GM18511 (cell line): Measurements from ENCODE around the gene MLEC.
"Not testable (repeated sequence)": the region's sequence is repeated elsewhere in the genome, so short reads cannot be mapped to it uniquely, and the experiment has no call there.

Source experiments
- ATAC-seq: cut with Tn5 transposase; IDR thresholded peaks from one replicate; pipeline ENCODE4 v1.9.1; 2021; ENCODE audit warnings: mild to moderate bottlenecking, moderate library complexity; ENCODE audit not compliant: unreplicated experiment

Gene MLEC

DNA sequence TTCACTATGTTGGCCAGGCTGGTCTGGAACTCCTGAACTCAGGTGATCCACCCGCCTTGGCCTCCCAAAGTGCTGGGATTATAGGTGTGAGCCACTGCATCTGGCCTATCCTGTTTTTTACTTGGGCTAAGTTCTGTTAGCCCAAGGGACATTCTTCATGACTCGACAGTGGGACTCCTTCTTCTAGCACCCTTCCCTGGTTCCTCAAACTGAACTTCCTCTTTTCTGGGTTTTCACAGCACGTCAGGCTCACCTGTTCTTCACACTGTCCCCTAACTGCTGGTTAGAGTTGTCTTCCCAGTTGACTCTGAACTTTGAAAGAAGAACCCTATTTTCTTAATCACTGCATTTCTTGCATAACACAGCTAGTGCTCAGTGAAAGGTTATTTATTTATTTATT is 24.1 kb upstream of the MLEC start:
- ATAC-seq, result no peak

- ATAC-seq, result no peak
Measured at GRCh38 chr12:120663741-120664140, 23.2 kb upstream of the MLEC start.

DNA sequence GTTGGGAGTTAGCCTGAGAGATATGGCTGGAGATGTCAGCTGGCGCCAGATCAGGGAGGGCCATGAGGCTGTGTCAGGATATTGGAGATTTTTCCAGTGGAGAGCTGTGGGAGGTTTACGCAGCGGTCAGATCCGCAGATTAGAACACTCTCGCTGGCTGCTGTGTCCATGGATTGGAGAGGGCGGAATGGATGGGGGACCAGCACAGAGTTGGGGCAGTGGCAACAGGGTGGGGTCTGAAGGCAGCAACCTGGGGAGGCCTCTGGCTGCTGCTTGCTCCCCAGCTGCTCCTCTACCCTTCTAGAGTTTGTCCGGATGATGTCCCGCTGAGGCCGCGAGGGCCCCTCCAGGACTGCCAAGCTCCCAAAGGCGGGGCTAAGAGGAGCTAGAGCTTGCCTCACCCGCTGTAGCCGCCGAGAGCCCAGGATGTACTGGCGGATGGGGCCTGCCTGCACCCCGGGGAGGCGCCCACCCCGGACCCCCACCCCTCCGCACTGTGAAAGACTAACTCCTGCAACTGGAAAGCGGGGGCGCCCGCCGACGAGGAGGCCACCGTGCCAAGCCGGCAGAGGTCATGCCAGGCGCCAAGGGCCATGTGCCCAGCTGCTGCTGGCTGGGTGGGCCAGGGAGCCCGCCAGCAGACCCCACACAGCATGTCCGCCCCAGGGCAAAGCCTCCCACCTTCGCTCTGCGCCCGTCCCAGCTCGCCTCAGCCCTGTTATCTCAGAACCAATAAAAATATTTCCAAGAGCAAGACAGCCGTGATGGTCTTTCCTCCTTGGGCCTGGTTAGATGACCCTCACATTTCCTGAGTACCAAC is 20.2 kb upstream of the MLEC start:
- ATAC-seq, result no peak

- no peak for ATAC-seq
Measured at GRCh38 chr12:120668091-120668867, 18.7 kb upstream of the MLEC start.

DNA sequence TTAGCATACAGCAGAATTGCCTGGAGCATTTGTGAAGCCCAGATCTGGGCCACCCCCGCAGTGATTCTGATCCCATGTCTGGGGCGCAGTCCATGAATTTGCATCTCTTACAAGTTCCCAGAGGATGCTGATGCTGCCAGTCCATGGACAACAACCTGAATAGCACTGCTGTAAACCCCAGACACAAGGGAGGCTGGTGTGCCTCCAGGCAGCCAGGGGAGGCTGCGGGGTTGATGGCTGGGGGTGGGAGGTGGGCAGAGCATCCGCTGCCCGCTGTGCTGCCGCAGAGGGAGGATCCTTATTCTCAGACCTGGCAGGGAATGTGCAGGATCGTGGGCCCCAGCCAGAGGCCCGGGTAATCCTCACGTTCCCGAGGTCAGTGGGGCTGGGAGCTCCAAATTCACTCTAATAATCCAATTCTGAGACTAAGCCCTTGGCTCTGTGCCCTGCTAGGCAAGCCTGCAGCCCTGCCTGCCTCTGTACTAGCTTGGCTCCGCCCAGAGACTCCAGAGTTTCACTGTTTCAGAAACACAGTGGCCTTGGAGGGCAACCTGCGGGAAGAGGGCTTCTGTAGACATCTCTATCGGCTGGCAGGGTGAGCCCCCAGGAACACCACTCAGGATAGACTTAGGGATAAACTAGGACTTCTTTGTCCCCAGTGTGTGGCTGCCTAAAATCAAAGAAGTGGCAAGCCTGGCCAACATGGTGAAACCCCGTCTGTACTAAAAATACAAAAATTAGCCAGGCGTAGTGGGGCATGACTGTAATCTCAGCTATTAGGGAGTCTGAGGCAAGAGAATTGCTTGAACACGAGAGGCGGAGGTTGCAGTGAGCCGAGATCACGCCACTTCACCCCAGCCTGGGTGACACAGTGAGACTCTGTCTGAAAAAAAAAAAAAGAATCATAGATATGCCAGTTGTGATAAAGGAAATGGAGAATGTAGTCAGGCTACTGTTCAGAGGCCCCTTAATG is 17.8 kb upstream of the MLEC start:
- peak; percentile 75 for ATAC-seq

- not testable (repeated sequence) for ATAC-seq
Measured at GRCh38 chr12:120670237-120670636, 16.7 kb upstream of the MLEC start.

GRCh38 chr12:120670667-120671066 is 16.3 kb upstream of the MLEC start:
- ATAC-seq, result no peak

DNA sequence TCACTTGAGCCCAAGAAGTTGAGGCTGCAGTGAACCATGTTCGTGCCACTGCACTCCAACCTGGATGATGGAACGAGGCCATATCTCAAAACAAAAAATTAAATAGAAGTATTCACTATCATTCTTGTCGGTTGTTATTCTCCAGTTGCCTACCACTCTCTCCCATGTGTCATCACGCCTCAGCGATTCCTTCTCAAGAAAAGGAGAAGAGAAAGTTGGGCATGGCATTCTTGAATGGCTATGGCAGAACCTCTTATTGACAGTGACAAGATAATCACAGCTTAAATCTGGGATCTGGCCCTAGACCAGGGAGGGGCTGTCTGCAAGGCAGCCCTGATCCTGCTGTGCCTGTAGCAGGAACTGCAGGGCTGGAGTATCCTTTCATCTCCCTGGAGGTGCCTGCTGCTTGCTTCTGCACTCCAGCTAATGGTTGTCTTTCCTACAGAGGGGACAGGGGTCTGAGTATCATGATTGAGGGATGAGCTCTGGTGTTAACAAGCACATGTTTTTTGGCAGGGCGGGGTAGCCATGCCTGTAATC is 12.8 kb upstream of the MLEC start:
- ATAC-seq, result no peak

GRCh38 chr12:120677765-120678473 is 9.0 kb upstream of the MLEC start:
- peak; percentile 59 for ATAC-seq

DNA sequence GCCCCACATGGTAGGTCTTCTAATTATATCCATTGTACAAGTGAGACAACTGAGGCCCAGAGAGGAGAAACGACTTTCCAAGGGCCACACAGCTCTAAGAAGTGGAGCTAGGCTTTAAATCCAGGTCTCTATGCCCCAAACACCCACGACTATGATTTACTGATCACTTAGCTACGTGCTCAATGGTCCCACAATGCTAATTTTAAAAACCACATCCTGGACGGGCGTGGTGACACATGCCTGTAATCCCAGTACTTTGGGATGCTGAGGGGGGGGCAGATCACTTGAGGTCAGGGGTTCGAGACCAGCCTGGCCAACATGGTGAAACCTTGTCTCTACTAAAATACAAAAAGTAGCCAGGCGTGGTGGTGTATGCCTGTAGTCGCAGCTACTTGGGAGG is 8.4 kb upstream of the MLEC start:
- peak; percentile 24 for ATAC-seq

DNA sequence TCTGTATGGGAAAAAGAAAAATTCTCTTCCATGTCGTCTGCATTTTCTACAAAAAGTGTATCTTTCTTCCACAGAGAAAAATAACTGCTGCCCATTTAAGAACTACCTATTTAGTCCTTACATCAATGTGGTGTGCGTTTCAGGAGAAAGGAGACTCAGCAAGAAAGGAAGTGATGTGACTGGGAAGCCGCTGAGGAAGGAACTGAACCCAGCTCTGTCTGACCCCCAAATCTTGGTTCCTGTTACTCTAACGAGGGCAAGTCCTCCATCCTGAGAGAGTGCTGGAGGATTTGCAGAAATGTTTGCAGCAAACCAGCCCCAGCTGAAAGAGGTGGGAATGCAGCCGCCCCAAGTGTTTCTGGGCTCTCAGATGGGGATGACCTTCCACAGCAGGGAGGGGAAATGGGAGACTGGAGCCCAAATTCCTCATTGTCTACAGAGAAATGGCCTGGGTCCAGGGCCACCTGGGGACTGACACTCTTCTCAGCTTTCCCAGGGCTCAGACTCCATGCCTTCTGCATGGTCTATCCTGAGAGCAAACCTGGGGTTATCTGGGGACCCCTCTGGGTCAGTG is 6.7 kb upstream of the MLEC start:
- no peak for ATAC-seq

- peak; percentile 16 for ATAC-seq
Measured at GRCh38 chr12:120684523-120684932, 2.4 kb upstream of the MLEC start.

DNA sequence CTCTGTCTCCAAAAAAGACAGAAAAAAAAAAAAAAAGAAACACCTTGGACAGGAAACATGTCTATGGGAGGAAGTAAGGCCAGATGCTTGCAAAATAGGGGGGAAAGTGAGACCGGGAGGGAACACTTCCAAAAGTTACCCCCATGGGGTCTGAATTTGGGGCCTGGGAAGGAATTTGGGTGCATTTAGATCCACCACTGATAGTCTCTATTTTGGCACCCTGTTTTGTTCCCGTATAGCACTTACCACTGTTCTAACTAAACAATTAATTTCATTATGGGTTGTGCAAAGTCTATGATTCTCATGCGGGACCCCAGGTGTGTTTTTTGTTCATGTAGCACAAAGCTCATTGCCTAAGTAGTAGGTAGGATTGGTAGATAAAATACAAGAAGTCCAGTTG is 1.4 kb upstream of the MLEC start:
- no peak for ATAC-seq

- ATAC-seq, result peak; percentile 74
Measured at GRCh38 chr12:120686151-120686689, 729 bp upstream of the MLEC start.

- ATAC-seq, result no peak
Measured at GRCh38 chr12:120687578-120688289, 785 bp downstream of the MLEC start.

DNA sequence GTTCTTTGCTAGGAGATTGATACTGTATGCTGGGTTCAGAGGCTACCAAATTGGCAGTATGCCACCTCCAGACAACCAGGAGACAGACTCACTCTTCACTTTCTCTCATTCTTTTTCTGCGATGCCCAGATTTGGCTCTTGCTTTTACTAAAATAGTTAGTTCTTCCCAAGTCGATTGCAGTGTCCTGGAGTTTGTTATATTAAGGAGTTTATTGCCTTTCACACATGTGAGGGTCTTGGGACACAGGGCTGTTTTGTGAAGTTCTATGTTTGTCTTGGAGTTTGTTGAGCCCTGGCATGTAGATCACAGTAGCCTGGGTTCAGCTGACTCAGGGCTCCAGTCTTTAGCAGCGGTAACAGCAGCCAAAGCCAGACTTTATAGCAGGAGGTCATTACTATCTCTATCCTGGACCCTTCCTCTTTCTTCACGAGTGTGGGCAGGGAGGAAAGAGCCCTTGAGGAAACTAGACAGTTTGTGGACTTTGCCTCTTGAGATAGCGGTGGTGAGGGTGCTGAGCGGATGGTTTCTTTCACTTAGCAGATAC is 1.6 kb downstream of the MLEC start:
- ATAC-seq, result no peak

DNA sequence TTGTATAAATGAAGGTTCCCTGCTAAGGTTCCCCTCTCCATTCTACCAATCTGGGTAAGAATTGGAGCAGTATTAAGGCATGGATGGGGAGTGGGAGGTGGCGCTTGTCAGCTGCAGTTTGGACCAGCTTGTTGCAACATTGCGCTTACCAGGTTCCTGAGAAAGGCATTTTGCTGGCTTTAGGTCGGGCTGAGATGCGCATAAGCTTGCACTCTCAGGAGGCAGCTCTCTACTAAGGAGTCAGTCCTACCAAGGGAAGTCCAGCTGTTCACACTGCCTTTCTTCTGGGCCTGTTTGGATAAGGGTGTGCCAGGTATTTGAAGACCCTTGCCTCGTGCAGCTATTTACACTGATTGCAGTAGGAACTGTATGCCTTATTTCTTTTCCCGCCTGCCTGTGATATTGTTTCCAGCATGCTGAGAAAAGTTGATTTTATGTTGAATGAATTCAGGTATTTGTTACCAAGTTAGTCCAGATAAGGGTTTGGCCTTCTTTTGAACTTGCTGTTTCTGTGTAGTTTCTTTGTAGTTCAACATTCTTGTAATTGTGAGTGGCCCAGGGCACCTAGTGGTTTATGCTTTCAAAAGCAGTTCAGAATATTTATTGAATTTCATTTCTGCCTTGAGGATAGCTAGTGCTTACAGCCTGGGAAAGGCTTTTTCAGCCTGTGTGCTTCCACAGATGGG is 2.6 kb downstream of the MLEC start:
- no peak for ATAC-seq

- no peak for ATAC-seq
Measured at GRCh38 chr12:120690083-120690450, 3.1 kb downstream of the MLEC start.
